HepG2 (cell line): ENCODE measurements around the gene PLCB2. TPM values are rescaled to one million over a fixed set of nuclear protein-coding genes. Genes with fewer than 3 reads are reported as not detected.

Experiments used
- AFF4 ChIP-seq: sonication (generic); formaldehyde crosslinking; IDR thresholded peaks from 2 replicates; pipeline ENCODE4 v1.4.0; 2020; ENCODE audit warnings: missing genetic modification reagents
- BATF2 ChIP-seq: sonication (generic); formaldehyde crosslinking; IDR thresholded peaks from 2 replicates; pipeline ENCODE4 v1.8.0; 2022; ENCODE audit warnings: mild to moderate bottlenecking, missing genetic modification reagents, moderate library complexity
- FOXC1 ChIP-seq: sonication (generic); formaldehyde crosslinking; IDR thresholded peaks from 2 replicates; pipeline ENCODE4 v1.8.0; 2022; ENCODE audit warnings: mild to moderate bottlenecking, missing genetic modification reagents, borderline replicate concordance
- GFI1 ChIP-seq: sonication (generic); formaldehyde crosslinking; IDR thresholded peaks from 2 replicates; pipeline ENCODE4 v1.5.0; 2020; ENCODE audit warnings: missing genetic modification reagents, mild to moderate bottlenecking, borderline replicate concordance
- KDM1A ChIP-seq: IDR thresholded peaks from 2 replicates; pipeline ENCODE4 v1.6.1; 2016; ENCODE audit warnings: missing compliant biosample characterization
- LRRFIP1 ChIP-seq: sonication (generic); formaldehyde crosslinking; conservative IDR thresholded peaks from 2 replicates; pipeline ENCODE4 v1.4.0; 2020; ENCODE audit warnings: missing genetic modification reagents
- MATR3 ChIP-seq: sonication (generic); formaldehyde crosslinking; IDR thresholded peaks from 2 replicates; pipeline ENCODE4 v1.4.0; 2020; ENCODE audit warnings: missing genetic modification reagents
- MTF1 ChIP-seq: sonication (generic); formaldehyde crosslinking; IDR thresholded peaks from 2 replicates; pipeline ENCODE4 v1.5.0; 2020; ENCODE audit warnings: missing genetic modification reagents
- PAXIP1 ChIP-seq: sonication (generic); formaldehyde crosslinking; conservative IDR thresholded peaks from 2 replicates; pipeline ENCODE4 v1.4.0; 2020; ENCODE audit warnings: mild to moderate bottlenecking, missing genetic modification reagents, moderate library complexity
- PBX2 ChIP-seq: IDR thresholded peaks from 2 replicates; pipeline ENCODE4 v1.6.1; 2016; ENCODE audit warnings: control low read depth
- RARG ChIP-seq: sonication (generic); formaldehyde crosslinking; IDR thresholded peaks from 2 replicates; pipeline ENCODE4 v1.4.0; 2020; ENCODE audit warnings: low read depth, mild to moderate bottlenecking, missing genetic modification reagents
- SMARCC2 ChIP-seq: fragments of 450-650 bp; IDR thresholded peaks from 2 replicates; pipeline ENCODE4 v1.6.1; 2017; ENCODE audit warnings: antibody characterized with exemption, mild to moderate bottlenecking
- TEF ChIP-seq: sonication (generic); formaldehyde crosslinking; IDR thresholded peaks from 2 replicates; pipeline ENCODE4 v1.5.0; 2020; ENCODE audit warnings: missing genetic modification reagents
- ZBTB20 ChIP-seq: sonication (generic); formaldehyde crosslinking; IDR thresholded peaks from 2 replicates; pipeline ENCODE4 v1.8.1; 2023; ENCODE audit warnings: missing genetic modification reagents, low read depth, mild to moderate bottlenecking, borderline replicate concordance
- ZBTB3 ChIP-seq: sonication (generic); formaldehyde crosslinking; IDR thresholded peaks from 2 replicates; pipeline ENCODE4 v1.4.0; 2020; ENCODE audit warnings: low read depth, mild to moderate bottlenecking, moderate library complexity, missing genetic modification reagents, borderline replicate concordance
- ZNF12 ChIP-seq: sonication (generic); formaldehyde crosslinking; IDR thresholded peaks from 2 replicates; pipeline ENCODE4 v1.5.0; 2020; ENCODE audit warnings: missing genetic modification reagents
- ZNF317 ChIP-seq: sonication (generic); formaldehyde crosslinking; IDR thresholded peaks from 2 replicates; pipeline ENCODE4 v1.5.0; 2020; ENCODE audit warnings: mild to moderate bottlenecking, missing genetic modification reagents
- polyA plus RNA-seq, 8 experiments: library from polyadenylated mRNA; depleted of rRNA in 3 of 8; stranded (reverse) in 7 of 8; unstranded in 1 of 8; fragments of >200 nt; fragmentation: Illumina TruSeq in 4 of 8; extraction: Trizol in 4 of 8; gene quantifications; 2 replicates each; pipeline versions ENCODE4 v1.2.1 to v1.2.3, GENCODE V29; 2011 to 2016; ENCODE audit warnings: low read depth in 4 of 8, missing spikeins in 1 of 8, mixed read lengths in 1 of 8; ENCODE audit not compliant: insufficient read depth in 1 of 8
- total RNA-seq, 5 experiments: library from RNA; depleted of rRNA; stranded (reverse); fragments of >200 nt; fragmentation: Illumina TruSeq; extraction: Trizol; gene quantifications; 2 replicates each; pipeline ENCODE4 v1.2.3, GENCODE V29; 2016; ENCODE audit warnings: low read depth in 1 of 5

The PLCB2 gene
- total and polyA plus RNA-seq, 2 of the 13 experiments (the other 11 are each of a cell fraction or from before 2014, with no cell fraction given) = 0.11 TPM; not detected in 1

- TF ChIP-seq AFF4 = no peak
- TF ChIP-seq ZNF12 = no peak
- TF ChIP-seq KDM1A (CRISPR knock-in tag) = peak; percentile 32; the same call in 1 of the 2 replicates
- no peak for TF ChIP-seq MTF1
- TF ChIP-seq LRRFIP1 (CRISPR knock-in tag) = no peak
- no peak for TF ChIP-seq MATR3 (CRISPR knock-in tag)
- TF ChIP-seq GFI1 (CRISPR knock-in tag) = no peak
- no peak for TF ChIP-seq PAXIP1 (CRISPR knock-in tag)
- no peak for TF ChIP-seq RARG
- no peak for TF ChIP-seq SMARCC2
- TF ChIP-seq FOXC1 (CRISPR knock-in tag) = 0 out of 2 replicates have a peak, but pooled peaks have one; percentile 24
- no peak for TF ChIP-seq ZBTB3 (CRISPR knock-in tag)
- TF ChIP-seq ZBTB20 (CRISPR knock-in tag) = no peak
- TF ChIP-seq PBX2 (CRISPR knock-in tag) = no peak
- TF ChIP-seq TEF = no peak
- TF ChIP-seq BATF2 = no peak
- TF ChIP-seq ZNF317 (CRISPR knock-in tag) = no peak
Observed at GRCh38 chr15:40282147-40282868, 25.4 kb downstream of the PLCB2 start (continued).
